ENCODE results near the gene FAM20B. TPM values are rescaled to one million over a fixed set of nuclear protein-coding genes. Genes with fewer than 3 reads are reported as not detected.

FAM20B gene
- total RNA-seq, 4 donors from 2014 or later = 39.6 to 60.3 (median 51.6) TPM

- H3K9me3 ChIP-seq = no peaks in the 10 kb centered on the region
- no peaks in the 10 kb centered on the region for H3K27me3 ChIP-seq
- peaks cover 0 to 25% (median 0%) of the 10 kb centered on the region in 3 donors for H3K36me3 ChIP-seq
- DNase-seq (ENCODE audit: low spot score in 2 of 2) = no peak
- TF ChIP-seq EP300 (IDR thresholded peaks at IDR 0.05) = no peak
- no peak for TF ChIP-seq POLR2A (IDR thresholded peaks at IDR 0.05)
- TF ChIP-seq CTCF (IDR thresholded peaks at IDR 0.05) = no peak
- 100% methylated on average over 1 of the region's 1 CpG for WGBS, 2 donors
- peaks cover 0 to 17% (median 0%) of the 10 kb centered on the region in 4 donors for H3K4me1 ChIP-seq
- no peak overlapping the region for H3K4me3 ChIP-seq
- H3K27ac ChIP-seq = peak overlapping the region in 1 of 4 donors; percentile 65
Measured at GRCh38 chr1:179048339-179049124, 22.8 kb downstream of the FAM20B start.

DNA sequence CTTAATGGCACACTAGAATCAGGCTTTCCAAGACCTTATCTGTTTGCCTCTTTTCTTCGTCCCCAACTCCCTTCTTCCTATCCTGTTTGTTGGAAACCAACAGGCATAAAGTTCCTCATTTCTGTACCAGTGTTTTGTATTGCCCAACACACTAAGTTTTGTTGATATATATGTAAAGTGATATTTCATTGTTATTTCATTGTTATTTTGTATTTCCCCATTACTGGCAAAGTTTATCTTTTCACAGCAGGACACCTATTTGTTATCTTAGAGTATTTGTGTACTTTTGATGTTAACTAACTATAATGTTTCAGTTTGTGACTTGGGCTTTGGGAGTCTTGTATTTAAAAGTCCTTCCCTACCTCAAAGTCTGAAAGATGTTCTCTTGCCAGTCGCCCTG is 27.1 kb downstream of the FAM20B start:
- WGBS, 2 donors = 95 to 96% methylated on average over 2 of the region's 2 CpGs
- Histone ChIP-seq H3K4me1 (peaks cover 0 to 7% (median 0%) of the 10 kb centered on the region in 4 donors), H3K4me3 (no peak overlapping the region), H3K27me3 (no peaks in the 10 kb centered on the region), H3K9me3 (no peaks in the 10 kb centered on the region), H3K36me3 (peaks cover 0 to 46% (median 0%) of the 10 kb centered on the region in 3 donors), H3K27ac (no peak overlapping the region)
- no peak for DNase-seq (ENCODE audit: low spot score in 2 of 2)
- TF ChIP-seq EP300 (IDR thresholded peaks at IDR 0.05) = no peak
- TF ChIP-seq CTCF (IDR thresholded peaks at IDR 0.05) = no peak
- no peak for TF ChIP-seq POLR2A (IDR thresholded peaks at IDR 0.05)

- H3K4me1 ChIP-seq = peaks cover 0 to 3% (median 0%) of the 10 kb centered on the region in 4 donors
- H3K27me3 ChIP-seq = no peaks in the 10 kb centered on the region
- peaks cover 0 to 46% (median 0%) of the 10 kb centered on the region in 3 donors for H3K36me3 ChIP-seq
- whole genome bisulfite sequencing, 2 donors = 39 to 41% methylated on average over 2 of the region's 2 CpGs
- TF ChIP-seq EP300 (IDR thresholded peaks at IDR 0.05) (no peak), CTCF (IDR thresholded peaks at IDR 0.05) (no peak), POLR2A (IDR thresholded peaks at IDR 0.05) (no peak)
- H3K9me3 ChIP-seq = no peaks in the 10 kb centered on the region
- no peak overlapping the region for H3K27ac ChIP-seq
- H3K4me3 ChIP-seq = no peak overlapping the region
- DNase-seq (ENCODE audit: low spot score in 2 of 2) = no peak
Measured at GRCh38 chr1:179053486-179053885, 27.8 kb downstream of the FAM20B start.

GRCh38 chr1:179055937-179056336 is 30.2 kb downstream of the FAM20B start:
- no peak for DNase-seq (ENCODE audit: low spot score in 2 of 2)
- no peaks in the 10 kb centered on the region for H3K27me3 ChIP-seq
- TF ChIP-seq EP300 (IDR thresholded peaks at IDR 0.05) (no peak), CTCF (IDR thresholded peaks at IDR 0.05) (no peak), POLR2A (IDR thresholded peaks at IDR 0.05) (no peak)
- no peak overlapping the region for H3K27ac ChIP-seq
- no peaks in the 10 kb centered on the region for H3K9me3 ChIP-seq
- H3K36me3 ChIP-seq = peaks cover 0 to 42% (median 0%) of the 10 kb centered on the region in 3 donors
- WGBS, 2 donors = 98 to 100% methylated on average over 2 of the region's 2 CpGs
- no peaks in the 10 kb centered on the region for H3K4me1 ChIP-seq
- no peak overlapping the region for H3K4me3 ChIP-seq
